HepG2 (cell line): ENCODE measurements around the gene CAMTA2. TPM values are rescaled to one million over a fixed set of nuclear protein-coding genes. Genes with fewer than 3 reads are reported as not detected.

Experiments
- HDAC6 ChIP-seq: fragments of 200-600 bp; sonication (generic); IDR thresholded peaks from 2 replicates; pipeline ENCODE4 v1.7.0; 2017; ENCODE audit warnings: mild to moderate bottlenecking, antibody characterized with exemption, low read length, low read depth
- HHEX ChIP-seq: IDR thresholded peaks from 2 replicates; pipeline ENCODE4 v1.6.1; 2016; ENCODE audit warnings: control low read depth
- KAT7 ChIP-seq: IDR thresholded peaks from 2 replicates; pipeline ENCODE4 v1.6.1; 2018; ENCODE audit warnings: borderline replicate concordance, missing compliant biosample characterization
- KDM6A ChIP-seq: IDR thresholded peaks from 2 replicates; pipeline ENCODE4 v1.6.1; 2016; ENCODE audit warnings: low read depth
- KLF6 ChIP-seq: IDR thresholded peaks from 2 replicates; pipeline ENCODE4 v1.8.0; 2016; ENCODE audit warnings: missing biosample characterization, missing genetic modification reagents
- RELA ChIP-seq: sonication (generic); formaldehyde crosslinking; IDR thresholded peaks from 2 replicates; pipeline ENCODE4 v1.4.0; 2020; ENCODE audit warnings: missing genetic modification reagents
- SMAD3 ChIP-seq: sonication (generic); formaldehyde crosslinking; IDR thresholded peaks from 2 replicates; pipeline ENCODE4 v1.4.0; 2020; ENCODE audit warnings: missing genetic modification reagents
- TCF7L2 ChIP-seq: IDR thresholded peaks from 2 replicates; pipeline ENCODE4 v1.6.1; 2011; ENCODE audit warnings: mild to moderate bottlenecking, low read depth, low read length, moderate library complexity
- ZNF564 ChIP-seq: sonication (generic); formaldehyde crosslinking; IDR thresholded peaks from 2 replicates; pipeline ENCODE4 v1.8.1; 2023; ENCODE audit warnings: mild to moderate bottlenecking, missing genetic modification reagents
- ZNF577 ChIP-seq: sonication (generic); formaldehyde crosslinking; IDR thresholded peaks from 2 replicates; pipeline ENCODE4 v1.4.0; 2020; ENCODE audit warnings: mild to moderate bottlenecking, low read depth, missing genetic modification reagents, borderline replicate concordance
- ZNF672 ChIP-seq: sonication (generic); formaldehyde crosslinking; IDR thresholded peaks from 2 replicates; pipeline ENCODE4 v1.8.1; 2022; ENCODE audit warnings: missing genetic modification reagents
- ZNF720 ChIP-seq: sonication (generic); formaldehyde crosslinking; IDR thresholded peaks from 2 replicates; pipeline ENCODE4 v1.4.0; 2020; ENCODE audit warnings: missing genetic modification reagents
- ZNF724P ChIP-seq: sonication (generic); formaldehyde crosslinking; IDR thresholded peaks from 2 replicates; pipeline ENCODE4 v1.8.0; 2022; ENCODE audit warnings: missing genetic modification reagents, borderline replicate concordance
- ZNF737 ChIP-seq: sonication (generic); formaldehyde crosslinking; IDR thresholded peaks from 2 replicates; pipeline ENCODE4 v1.5.0; 2020; ENCODE audit warnings: missing genetic modification reagents, mild to moderate bottlenecking, borderline replicate concordance
- ZNF775 ChIP-seq: sonication (generic); formaldehyde crosslinking; IDR thresholded peaks from 2 replicates; pipeline ENCODE4 v1.4.0; 2020; ENCODE audit warnings: missing genetic modification reagents, mild to moderate bottlenecking, moderate library complexity, borderline replicate concordance
- polyA plus RNA-seq, 8 experiments: library from polyadenylated mRNA; depleted of rRNA in 3 of 8; stranded (reverse) in 7 of 8; unstranded in 1 of 8; fragments of >200 nt; fragmentation: Illumina TruSeq in 4 of 8; extraction: Trizol in 4 of 8; gene quantifications; 2 replicates each; pipeline versions ENCODE4 v1.2.1 to v1.2.3, GENCODE V29; 2011 to 2016; ENCODE audit warnings: low read depth in 4 of 8, missing spikeins in 1 of 8, mixed read lengths in 1 of 8; ENCODE audit not compliant: insufficient read depth in 1 of 8
- total RNA-seq, 5 experiments: library from RNA; depleted of rRNA; stranded (reverse); fragments of >200 nt; fragmentation: Illumina TruSeq; extraction: Trizol; gene quantifications; 2 replicates each; pipeline ENCODE4 v1.2.3, GENCODE V29; 2016; ENCODE audit warnings: low read depth in 1 of 5
- TF ChIP-seq, protein P1 (sequence below): sonication (generic); formaldehyde crosslinking; IDR thresholded peaks from 2 replicates; pipeline ENCODE4 v1.8.1; 2023; ENCODE audit warnings: missing genetic modification reagents, mild to moderate bottlenecking, borderline replicate concordance
- TF ChIP-seq, protein P2 (sequence below): IDR thresholded peaks from 2 replicates; pipeline ENCODE4 v1.6.1; 2016; ENCODE audit warnings: missing compliant biosample characterization, missing genetic modification reagents, borderline replicate concordance
- TF ChIP-seq, protein P3 (sequence below): IDR thresholded peaks from 2 replicates; pipeline ENCODE4 v1.6.1; 2012; ENCODE audit warnings: low read depth, low read length, improper control_type of control experiment
- TF ChIP-seq, protein P4 (sequence below): sonication (generic); formaldehyde crosslinking; IDR thresholded peaks from 2 replicates; pipeline ENCODE4 v1.5.0; 2020; ENCODE audit warnings: missing genetic modification reagents
- TF ChIP-seq, protein P5 (sequence below): sonication (generic); formaldehyde crosslinking; IDR thresholded peaks from 2 replicates; pipeline ENCODE4 v1.4.0; 2020; ENCODE audit warnings: missing genetic modification reagents
- TF ChIP-seq, protein P6 (sequence below): conservative IDR thresholded peaks from 2 replicates; pipeline ENCODE4 v1.6.1; 2018; ENCODE audit warnings: missing genetic modification reagents
- TF ChIP-seq, protein P7 (sequence below): sonication (generic); formaldehyde crosslinking; IDR thresholded peaks from 2 replicates; pipeline ENCODE4 v1.5.0; 2020; ENCODE audit warnings: missing genetic modification reagents

CAMTA2 gene
- total and polyA plus RNA-seq, 2 of the 13 experiments (the other 11 are each of a cell fraction or from before 2014, with no cell fraction given): 4.1 to 7.1 TPM

DNA sequence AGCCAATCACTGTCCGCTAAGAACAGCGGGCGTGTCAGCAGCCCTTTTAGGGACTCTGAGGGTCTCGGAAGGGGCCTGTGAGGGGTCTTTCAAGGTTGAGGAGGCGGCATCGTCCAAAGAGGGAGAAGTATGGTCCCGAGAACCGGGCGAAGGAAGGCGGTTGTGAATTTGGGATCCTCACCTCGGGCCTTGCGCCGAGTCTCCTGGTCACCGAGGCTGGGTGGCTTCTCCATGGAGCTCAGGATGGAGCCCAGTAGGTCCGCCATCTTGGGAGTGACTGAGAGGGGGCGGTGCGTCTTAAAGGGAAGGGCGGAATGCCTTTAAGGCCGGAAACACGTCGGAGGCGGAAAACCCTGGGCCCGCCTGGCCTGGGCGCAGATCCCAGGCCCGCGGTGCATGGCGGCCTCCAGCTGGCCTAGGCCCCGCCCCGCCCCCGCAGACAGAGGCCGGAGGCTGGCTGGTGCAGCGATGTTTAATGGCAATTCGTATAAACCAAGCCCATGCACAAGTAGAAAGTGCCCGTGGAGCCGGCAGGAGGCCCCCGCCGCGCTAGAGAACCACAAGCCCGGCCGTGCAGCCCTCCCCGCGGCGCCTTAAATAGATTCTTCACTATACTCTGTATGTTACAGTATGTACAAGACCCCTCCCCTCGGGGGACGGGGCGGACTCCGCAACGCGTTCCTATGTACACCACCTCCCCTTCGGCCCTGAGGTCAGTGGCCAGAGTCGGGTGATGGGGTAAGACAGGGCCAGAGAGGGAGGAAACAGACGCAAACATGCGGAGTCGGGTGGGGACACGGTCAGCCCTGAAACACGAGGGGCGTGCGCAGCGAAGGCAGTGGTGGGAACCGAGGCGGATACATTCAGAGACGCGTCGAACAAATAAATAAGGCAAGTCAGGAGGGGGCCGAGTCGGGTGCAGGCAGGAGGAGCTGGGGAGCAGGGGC, 19.7 kb downstream of the CAMTA2 start, which contains the start of gene SPAG7 (continued):
- TF ChIP-seq ZNF577 (CRISPR knock-in tag): no peak
- no peak for TF ChIP-seq RELA
- TF ChIP-seq, protein P1, sequence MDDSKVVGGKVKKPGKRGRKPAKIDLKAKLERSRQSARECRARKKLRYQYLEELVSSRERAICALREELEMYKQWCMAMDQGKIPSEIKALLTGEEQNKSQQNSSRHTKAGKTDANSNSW (CRISPR knock-in tag): no peak
- no peak for TF ChIP-seq ZNF720 (CRISPR knock-in tag)
- no peak for TF ChIP-seq HDAC6
- TF ChIP-seq, protein P2, sequence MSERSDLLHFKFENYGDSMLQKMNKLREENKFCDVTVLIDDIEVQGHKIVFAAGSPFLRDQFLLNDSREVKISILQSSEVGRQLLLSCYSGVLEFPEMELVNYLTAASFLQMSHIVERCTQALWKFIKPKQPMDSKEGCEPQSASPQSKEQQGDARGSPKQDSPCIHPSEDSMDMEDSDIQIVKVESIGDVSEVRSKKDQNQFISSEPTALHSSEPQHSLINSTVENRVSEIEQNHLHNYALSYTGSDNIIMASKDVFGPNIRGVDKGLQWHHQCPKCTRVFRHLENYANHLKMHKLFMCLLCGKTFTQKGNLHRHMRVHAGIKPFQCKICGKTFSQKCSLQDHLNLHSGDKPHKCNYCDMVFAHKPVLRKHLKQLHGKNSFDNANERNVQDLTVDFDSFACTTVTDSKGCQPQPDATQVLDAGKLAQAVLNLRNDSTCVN: 0 out of 2 replicates have a peak, but pooled peaks have one; percentile 17
- TF ChIP-seq KDM6A (CRISPR knock-in tag): no peak
- TF ChIP-seq KLF6: peak; percentile 60; the same call in 1 of the 2 replicates
- no peak for TF ChIP-seq ZNF775 (CRISPR knock-in tag)
- TF ChIP-seq ZNF672 (CRISPR knock-in tag): no peak
- TF ChIP-seq, protein P3, sequence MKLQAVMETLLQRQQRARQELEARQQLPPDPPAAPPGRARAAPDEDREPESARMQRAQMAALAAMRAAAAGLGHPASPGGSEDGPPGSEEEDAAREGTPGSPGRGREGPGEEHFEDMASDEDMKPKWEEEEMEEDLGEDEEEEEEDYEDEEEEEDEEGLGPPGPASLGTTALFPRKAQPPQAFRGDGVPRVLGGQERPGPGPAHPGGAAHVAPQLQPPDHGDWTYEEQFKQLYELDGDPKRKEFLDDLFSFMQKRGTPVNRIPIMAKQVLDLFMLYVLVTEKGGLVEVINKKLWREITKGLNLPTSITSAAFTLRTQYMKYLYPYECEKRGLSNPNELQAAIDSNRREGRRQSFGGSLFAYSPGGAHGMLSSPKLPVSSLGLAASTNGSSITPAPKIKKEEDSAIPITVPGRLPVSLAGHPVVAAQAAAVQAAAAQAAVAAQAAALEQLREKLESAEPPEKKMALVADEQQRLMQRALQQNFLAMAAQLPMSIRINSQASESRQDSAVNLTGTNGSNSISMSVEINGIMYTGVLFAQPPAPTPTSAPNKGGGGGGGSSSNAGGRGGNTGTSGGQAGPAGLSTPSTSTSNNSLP: no peak
- TF ChIP-seq TCF7L2: no peak
- no peak for TF ChIP-seq ZNF724P (CRISPR knock-in tag)
- no peak for TF ChIP-seq KAT7 (CRISPR knock-in tag)
- TF ChIP-seq, protein P4, sequence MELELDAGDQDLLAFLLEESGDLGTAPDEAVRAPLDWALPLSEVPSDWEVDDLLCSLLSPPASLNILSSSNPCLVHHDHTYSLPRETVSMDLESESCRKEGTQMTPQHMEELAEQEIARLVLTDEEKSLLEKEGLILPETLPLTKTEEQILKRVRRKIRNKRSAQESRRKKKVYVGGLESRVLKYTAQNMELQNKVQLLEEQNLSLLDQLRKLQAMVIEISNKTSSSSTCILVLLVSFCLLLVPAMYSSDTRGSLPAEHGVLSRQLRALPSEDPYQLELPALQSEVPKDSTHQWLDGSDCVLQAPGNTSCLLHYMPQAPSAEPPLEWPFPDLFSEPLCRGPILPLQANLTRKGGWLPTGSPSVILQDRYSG (CRISPR knock-in tag): no peak
- peak; percentile 41; the same call in 1 of the 2 replicates for TF ChIP-seq SMAD3
- no peak for TF ChIP-seq HHEX (CRISPR knock-in tag)
- TF ChIP-seq, protein P5, sequence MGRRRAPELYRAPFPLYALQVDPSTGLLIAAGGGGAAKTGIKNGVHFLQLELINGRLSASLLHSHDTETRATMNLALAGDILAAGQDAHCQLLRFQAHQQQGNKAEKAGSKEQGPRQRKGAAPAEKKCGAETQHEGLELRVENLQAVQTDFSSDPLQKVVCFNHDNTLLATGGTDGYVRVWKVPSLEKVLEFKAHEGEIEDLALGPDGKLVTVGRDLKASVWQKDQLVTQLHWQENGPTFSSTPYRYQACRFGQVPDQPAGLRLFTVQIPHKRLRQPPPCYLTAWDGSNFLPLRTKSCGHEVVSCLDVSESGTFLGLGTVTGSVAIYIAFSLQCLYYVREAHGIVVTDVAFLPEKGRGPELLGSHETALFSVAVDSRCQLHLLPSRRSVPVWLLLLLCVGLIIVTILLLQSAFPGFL (CRISPR knock-in tag): no peak
- TF ChIP-seq, protein P6, sequence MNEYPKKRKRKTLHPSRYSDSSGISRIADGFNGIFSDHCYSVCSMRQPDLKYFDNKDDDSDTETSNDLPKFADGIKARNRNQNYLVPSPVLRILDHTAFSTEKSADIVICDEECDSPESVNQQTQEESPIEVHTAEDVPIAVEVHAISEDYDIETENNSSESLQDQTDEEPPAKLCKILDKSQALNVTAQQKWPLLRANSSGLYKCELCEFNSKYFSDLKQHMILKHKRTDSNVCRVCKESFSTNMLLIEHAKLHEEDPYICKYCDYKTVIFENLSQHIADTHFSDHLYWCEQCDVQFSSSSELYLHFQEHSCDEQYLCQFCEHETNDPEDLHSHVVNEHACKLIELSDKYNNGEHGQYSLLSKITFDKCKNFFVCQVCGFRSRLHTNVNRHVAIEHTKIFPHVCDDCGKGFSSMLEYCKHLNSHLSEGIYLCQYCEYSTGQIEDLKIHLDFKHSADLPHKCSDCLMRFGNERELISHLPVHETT (CRISPR knock-in tag): no peak
- TF ChIP-seq ZNF737 (CRISPR knock-in tag): no peak
- TF ChIP-seq, protein P7, sequence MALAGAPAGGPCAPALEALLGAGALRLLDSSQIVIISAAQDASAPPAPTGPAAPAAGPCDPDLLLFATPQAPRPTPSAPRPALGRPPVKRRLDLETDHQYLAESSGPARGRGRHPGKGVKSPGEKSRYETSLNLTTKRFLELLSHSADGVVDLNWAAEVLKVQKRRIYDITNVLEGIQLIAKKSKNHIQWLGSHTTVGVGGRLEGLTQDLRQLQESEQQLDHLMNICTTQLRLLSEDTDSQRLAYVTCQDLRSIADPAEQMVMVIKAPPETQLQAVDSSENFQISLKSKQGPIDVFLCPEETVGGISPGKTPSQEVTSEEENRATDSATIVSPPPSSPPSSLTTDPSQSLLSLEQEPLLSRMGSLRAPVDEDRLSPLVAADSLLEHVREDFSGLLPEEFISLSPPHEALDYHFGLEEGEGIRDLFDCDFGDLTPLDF (CRISPR knock-in tag): peak; percentile 24; the same call in 1 of the 2 replicates
- peak; percentile 51; the same call in 1 of the 2 replicates for TF ChIP-seq ZNF564 (CRISPR knock-in tag)
